ENCODE measurements around the gene EQTN.
"Not testable (repeated sequence)": the region's sequence is repeated elsewhere in the genome, so short reads cannot be mapped to it uniquely, and the experiment has no call there.

The EQTN gene

DNA sequence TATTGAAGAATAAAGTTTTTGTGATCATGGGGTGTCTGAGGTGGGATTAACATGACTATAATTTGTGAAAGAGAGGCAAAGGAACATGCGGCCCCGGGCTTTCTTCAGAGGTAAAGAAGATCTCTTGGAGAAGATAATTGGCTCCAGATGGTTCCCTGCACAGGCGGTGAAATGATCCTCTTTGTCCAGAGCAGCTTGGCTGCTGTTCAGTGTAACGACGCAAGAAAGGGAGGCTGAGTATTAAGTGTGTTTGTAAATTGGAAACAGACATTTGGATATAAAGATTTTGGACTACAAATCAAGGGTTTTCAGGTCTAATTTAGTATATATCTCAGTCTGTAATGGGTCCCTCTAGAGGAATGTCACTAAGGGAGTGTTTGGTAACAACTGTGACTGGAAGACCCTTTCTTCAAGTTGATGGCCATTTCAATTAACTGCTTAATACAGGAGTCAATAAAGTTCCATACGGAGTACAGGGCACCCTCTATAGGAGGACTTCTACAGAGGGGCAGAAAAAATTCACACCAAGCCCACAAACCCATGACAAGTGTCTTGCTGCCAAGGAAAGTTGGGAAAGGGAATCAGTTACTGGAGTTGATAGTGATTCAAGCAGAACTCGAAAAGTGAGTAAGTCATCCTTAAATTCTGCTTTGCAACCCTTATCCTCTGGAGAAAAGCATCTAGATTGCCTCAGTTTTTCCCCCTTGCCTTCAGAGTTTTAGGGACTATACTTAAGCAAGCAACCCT is 4.1 kb downstream of the EQTN start:
- no peak for DNase-seq

DNA sequence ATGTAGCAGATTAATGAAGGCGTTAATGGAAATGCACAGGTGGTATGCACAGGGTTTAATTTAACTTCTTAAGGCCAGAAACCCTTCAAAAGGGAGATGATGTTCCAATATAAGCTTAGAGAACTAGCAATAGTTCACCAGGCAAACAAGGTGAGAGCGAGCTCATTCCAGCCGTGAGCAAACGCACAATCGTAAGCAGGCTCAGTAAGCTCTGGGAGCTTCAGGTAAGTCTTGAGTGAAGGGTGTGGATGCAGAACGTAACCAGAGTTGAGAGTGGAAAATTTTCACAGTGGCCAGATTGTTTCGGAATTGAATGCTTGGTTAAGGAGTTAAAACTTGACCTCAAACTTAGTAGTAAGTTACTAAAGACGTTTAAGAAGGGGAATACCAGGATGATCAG is 5.7 kb downstream of the EQTN start:
- no peak for DNase-seq

DNA sequence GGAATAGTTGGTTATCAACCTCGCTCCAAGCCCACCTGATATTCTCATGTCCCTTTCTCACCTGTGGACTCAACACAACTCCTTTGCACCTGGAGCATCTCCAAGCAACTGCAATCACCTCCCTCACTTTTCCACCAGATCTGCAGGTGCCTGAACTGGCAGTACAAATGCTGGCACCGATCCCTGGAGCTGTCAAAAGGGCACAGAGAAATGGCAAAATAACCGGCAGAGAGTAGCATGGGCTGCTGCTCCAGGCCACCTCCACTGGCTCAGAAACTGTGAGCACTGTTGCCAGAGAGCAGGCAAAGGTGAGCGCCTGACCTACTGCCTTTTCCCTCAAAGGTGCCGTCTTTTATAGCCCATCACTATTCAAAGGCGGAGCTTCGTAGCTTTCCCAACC is 14.7 kb downstream of the EQTN start:
- DNase-seq: no peak

DNA sequence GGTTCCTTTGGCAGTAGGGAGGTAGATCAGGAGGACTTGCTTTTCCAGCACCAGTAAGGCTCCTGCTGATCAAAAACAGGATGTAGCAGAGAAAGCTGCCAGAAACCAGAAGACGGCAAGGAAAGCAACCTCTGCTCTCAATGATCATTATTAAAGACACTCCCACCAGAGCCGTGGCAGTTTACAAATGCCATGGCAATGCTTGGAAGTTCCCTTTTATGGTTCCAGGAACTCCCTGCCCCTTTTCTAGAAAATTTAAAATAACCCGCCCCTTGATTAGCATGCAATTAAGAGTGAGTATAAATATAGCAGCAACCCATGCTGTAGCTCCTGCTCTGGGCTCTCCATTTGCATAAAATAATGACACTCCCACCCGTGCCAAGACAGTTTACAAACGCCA is 16.1 kb downstream of the EQTN start:
- DNase-seq: no peak

DNA sequence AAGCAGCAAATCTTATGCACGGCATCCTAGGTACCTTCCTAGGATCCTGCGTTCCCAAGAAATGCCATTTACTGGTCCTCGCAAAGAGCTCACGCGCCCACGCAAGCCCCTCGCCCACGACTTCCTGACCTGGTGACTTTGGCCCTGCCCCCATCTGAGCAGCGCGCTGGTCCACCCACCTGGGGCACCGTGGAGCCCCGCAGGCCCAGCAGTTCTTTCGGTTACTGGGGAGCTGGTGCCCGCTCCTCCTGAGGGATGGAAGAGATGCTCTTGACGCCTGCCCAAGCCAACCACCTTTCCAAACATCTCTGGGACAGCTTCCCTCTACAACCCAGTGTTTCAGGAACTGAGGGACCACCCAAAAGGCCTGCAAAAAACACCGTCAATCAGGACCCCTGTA is 16.7 kb downstream of the EQTN start:
- no peak for DNase-seq

DNA sequence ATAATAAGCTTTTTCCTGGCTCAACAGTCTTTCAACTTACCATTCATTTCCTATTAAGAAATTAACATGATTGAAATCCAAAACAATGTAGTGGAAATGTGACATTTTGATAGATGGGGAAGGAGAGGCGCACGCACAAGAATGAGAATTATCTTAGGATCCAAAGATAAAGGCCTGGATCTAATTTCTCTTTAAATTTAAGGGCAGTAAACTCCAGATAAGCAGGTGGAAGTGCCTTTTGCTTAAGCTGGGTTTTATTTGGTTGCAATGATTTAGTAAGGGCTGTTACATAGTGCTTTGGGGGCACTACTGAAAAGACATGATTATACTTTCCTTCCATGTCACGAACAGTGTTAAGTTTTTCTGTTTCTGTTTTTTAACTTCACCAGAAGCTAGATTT is 17.3 kb downstream of the EQTN start:
- DNase-seq: no peak

DNA sequence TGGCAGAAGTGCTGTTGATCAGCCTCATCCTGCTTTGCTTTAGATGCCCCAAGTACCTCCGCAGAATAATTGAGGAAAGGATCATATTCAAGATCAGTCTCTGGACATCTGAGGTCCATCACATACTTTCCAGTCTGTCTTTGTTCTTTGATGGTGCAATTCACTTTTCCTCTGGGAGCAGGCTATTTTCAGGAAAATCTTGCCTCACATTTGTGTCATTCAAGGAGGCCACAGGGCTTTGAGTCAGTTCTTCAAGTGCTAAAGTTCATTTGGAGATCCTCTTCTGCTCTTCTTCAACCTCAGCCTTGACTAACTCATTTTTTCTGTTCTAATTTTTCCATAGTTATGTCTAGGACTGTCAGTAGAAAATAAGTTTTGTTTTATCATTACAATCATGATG is 18.6 kb downstream of the EQTN start:
- no peak for DNase-seq

DNA sequence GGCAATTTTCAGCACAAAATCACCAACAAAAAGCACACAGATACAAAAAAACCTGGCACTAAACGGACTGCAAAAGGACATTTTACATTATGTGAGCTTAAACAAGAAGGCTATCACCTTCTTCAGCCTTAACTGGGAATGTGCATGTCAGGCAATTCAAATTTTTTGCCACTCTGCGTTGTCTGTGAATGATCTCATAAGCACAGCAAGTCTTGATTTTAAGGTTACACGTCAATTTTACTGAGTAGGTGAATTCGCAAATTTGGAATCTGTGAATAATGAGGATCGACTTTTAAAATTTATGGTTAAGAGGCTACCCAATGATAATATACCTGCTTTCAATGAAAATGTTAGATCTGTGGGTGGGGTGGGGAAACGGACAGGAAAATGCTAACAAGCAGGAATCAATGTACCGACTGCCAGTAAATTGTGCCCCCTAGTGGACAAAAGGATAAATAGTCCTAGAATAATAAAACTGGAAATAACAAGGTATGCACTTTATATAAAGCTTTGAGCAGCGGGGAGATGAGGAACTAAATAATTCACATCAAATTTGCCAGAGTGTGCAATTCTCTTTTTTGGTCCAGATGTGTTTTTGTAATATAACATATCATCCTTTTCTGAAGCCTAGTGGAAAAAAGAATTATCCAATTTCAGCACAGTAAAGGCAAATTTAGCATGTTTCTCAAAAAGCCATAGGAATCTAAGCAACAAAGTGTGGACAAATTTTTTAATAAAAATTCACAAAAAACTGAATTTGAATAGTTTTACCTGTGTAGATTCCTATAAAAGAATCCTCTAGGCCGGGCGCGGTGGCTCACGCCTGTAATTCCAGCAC is 20.5 kb downstream of the EQTN start:
- no peak for DNase-seq

DNA sequence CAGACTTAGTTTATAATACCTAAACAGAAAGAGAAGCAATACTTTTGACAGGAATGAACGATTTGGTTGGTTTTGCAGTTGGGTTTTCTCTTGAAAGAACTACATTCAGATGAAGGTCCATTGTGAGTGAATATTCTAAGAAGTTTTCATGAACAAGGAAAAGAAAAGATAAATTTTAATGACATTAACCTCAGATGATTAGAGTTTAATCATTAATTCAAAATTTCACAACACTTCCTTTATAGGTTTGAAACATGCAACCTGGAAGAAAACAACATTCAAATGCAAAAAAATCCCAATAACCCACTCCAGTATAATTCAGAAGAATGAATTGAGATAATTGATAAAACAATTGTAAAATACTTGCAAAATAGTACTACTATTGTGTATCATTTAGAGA is 23.8 kb downstream of the EQTN start:
- no peak for DNase-seq

DNA sequence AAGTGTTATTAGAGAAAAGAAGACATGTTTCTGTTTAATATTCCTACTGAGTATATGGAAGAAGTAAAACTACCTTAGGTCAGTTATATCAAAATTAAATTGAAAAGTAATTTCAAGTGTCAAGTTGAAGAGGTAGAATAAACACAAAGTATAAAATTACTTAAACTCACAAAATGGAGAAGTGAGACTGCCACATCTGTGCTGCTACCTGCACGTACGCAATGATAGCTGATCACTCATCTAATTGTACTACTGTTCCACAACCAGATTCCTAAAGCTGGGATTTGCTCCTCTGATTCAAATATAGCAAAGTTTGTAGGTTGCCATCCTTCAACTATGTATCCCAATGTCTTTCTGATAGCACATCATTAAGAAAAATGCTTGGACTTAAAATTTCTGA is 24.8 kb downstream of the EQTN start:
- no peak for DNase-seq

DNA sequence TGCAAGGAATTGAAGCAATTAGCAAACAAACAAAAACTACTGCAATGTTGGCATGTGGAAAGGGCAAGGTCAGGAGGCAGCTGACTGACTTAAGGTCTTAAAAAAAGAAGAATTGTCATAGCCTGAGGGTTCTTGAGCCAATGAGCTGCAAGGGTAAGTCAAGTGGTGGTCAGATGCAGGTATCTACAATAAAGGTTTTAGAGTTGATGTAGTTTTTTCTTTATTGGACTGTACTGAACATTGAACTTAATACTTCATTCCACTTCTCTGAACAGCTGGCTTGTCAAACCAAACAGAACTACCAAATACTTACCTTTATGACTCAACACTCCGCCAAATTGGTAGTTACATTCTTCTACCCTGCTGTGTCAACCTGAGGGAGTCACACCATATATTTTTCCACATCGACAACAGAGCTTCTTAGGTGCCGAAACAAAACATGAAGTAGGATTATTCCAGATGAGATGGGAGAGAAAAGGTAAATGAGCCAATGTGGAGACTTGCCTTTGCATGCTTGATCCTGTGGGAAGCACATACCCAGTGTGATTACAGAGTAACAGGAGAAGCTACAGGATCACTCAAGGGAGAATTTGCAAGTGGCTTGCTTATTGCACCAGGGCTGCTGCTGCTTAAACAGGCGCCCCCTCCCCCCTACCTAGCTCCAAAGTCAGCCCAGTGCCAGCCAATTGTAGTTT is 35.3 kb downstream of the EQTN start:
- no peak for DNase-seq

DNA sequence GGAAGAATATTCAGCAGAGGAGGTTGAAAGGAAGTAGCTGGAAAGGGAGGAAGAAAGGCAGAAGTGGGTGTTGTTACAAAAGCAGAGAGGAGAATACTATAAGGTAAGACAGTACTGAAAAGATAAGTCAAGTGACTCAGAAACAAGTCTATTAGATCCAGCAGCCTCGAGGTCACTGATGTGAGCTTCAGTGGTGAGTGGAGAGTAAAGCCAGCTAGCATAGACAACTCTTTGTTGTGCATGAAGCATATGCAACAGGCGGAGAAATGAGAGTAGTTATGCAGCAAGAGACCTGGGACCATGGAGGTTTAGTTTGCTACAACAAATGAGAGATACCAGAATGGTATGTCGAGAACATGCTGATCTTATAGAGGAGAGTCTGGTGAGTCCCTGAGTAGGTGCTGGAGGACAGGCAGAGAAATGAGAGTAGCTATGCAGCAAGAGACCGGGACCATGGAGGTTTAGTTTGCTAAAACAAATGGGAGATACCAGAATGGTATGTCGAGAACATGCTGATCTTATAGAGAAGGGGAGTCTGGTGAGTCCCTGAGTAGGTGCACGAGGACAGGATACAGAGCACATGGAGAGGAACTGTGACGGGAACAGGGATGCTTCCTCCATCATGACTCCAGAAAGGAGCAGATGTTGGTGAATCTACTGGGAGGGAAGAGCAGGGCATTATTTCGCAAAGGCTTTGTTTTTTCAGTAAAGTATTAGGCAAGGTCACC is 36.0 kb downstream of the EQTN start:
- no peak for DNase-seq

DNA sequence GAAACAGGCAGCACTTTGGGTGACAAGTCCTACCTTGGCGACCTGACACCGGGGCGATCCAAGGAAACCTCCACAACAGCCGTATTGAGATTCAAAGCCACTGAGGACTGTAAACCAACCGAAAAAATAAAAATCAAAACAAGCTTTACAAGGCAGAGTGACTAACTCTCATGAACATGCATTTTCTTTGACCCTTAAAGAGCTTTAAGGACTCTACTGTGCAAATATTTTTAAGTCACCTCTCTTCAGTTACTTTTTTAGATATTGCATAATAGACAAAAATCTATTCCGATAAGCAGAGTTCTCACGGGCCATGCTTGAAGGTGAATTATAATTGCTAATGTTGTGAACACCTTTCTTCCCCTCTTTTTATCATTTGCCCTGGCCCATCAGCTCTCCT is 38.3 kb downstream of the EQTN start:
- no peak for DNase-seq

DNA sequence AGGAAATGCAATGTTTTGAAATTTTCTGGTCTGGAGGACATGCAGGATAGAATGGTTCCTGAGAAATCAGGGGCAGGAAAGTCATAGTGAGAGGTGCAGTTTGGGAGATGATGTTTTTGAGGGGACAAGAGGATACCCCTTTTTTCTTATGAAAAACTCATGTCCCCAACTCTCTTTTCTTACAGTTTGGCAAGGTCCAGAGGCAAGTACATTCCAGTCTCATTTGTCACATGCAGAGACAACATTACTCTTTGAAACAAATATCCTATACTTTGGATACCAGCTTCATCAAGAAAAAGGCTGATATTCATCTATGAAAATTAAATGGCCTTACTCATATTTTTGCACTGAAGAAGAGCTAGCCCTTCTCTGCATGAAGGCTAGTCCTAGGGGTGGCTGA is 48.2 kb downstream of the EQTN start:
- DNase-seq: no peak

DNA sequence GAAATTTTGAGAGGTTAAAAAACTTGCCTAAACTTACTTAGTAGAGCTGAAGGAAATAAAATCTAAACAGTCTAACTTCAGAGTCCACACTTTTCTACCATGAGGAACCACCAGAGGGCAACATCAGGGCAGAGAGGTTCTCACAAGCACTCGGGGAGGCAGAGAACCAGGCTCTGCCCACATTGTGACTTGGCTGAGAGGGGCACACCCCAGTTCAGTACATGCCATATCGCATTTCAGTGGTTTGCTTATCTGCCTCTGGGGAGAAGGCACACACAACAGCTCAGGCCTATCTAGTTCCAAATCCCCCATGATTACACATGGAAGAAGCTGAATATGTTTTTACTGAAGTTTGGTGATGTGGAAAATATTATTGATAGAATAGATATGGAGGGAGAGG is 49.2 kb downstream of the EQTN start:
- DNase-seq: no peak

DNA sequence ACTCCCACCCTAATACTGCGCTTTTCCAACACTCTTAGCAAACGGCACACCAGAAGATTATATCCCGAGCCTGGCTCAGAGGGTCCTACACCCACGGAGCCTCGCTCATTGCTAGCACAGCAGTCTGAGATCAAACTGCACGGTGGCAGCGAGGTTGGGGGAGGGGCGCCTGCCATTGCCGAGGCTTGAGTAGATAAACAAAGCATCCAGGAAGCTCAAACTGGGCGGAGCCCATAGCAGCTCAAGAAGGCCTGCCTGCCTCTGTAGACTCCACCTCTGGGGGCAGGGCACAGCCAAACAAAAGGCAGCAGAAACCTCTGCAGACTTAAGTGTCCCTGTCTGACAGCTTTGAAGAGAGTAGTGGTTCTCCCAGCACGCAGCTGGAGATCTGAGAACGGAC is 57.3 kb downstream of the EQTN start:
- DNase-seq: not testable (repeated sequence)

Data from stimulated activated CD4-positive, alpha-beta T cell treated with anti-CD3 and anti-CD28 coated beads, Interleukin-4, amount 100 ng/mL, for 24 hours (primary cell).